Gastroesophageal sphincter (tissue), 4 donors: Measurements from ENCODE around the gene TXK. TPM values are rescaled to one million over a fixed set of nuclear protein-coding genes. Genes with fewer than 3 reads are reported as not detected.

ENCODE experiments used
- ATAC-seq: fragments of 150-250 bp; one replicate; pipeline ENCODE4 v1.9.1; 2016; ENCODE audit warnings: mild to moderate bottlenecking, moderate library complexity
- H3K27ac ChIP-seq, 4 donors: fragments of 200-600 bp; sonication (generic) in 3 of 4; 1 replicate in 3 of 4; 2 replicates in 1 of 4; pipeline ENCODE4 v1.5.1; 2016 to 2019
- H3K27me3 ChIP-seq: fragments of 200-600 bp; sonication (generic); one replicate; pipeline ENCODE4 v1.5.1; 2019
- H3K36me3 ChIP-seq, 2 donors: fragments of 200-600 bp; sonication (generic); one replicate each; pipeline ENCODE4 v1.5.1; 2019; ENCODE audit warnings: control low read depth in 1 of 2
- H3K4me1 ChIP-seq, 3 donors: fragments of 200-600 bp; sonication (generic); 1 replicate in 2 of 3; 2 replicates in 1 of 3; pipeline ENCODE4 v1.5.1; 2016 to 2019; ENCODE audit warnings: control low read depth in 2 of 3
- H3K4me3 ChIP-seq, 2 donors: fragments of 200-600 bp; sonication (generic); one replicate each; pipeline ENCODE4 v1.5.1; 2019; ENCODE audit warnings: mild to moderate bottlenecking in 1 of 2, moderate library complexity in 1 of 2
- H3K9me3 ChIP-seq, 3 donors: fragments of 200-600 bp; sonication (generic); one replicate each; pipeline ENCODE4 v1.5.1; 2017 to 2019; ENCODE audit warnings: control low read depth in 2 of 3
- CTCF ChIP-seq, 4 experiments: fragments of 200-600 bp in 2 of 4; fragments of 450-650 bp in 2 of 4; sonication (generic) in 1 of 4; IDR thresholded peaks; one replicate each; pipeline ENCODE4 v1.5.1; 2017 to 2019; ENCODE audit warnings: antibody characterized with exemption in 4 of 4, mild to moderate bottlenecking in 2 of 4, moderate library complexity in 2 of 4
- EP300 ChIP-seq: sonication (generic); formaldehyde crosslinking; IDR thresholded peaks from one replicate; pipeline ENCODE4 v1.6.1; 2017; ENCODE audit warnings: antibody characterized with exemption, mild to moderate bottlenecking
- POLR2A ChIP-seq, 2 donors: fragments of 450-650 bp; IDR thresholded peaks; one replicate each; pipeline ENCODE4 v1.6.1; 2017; ENCODE audit warnings: antibody characterized with exemption in 2 of 2, mild to moderate bottlenecking in 2 of 2, moderate library complexity in 1 of 2
- POLR2AphosphoS5 ChIP-seq: sonication (generic); formaldehyde crosslinking; IDR thresholded peaks from one replicate; pipeline ENCODE4 v1.6.1; 2017; ENCODE audit warnings: antibody characterized with exemption
- WGBS, 2 donors: methylation state at CpG; one replicate each; pipeline ENCODE4 v1.1.5; 2018; ENCODE audit warnings: low coverage in 1 of 2; 5-methylcytosine and 5-hydroxymethylcytosine counted together
- total RNA-seq, 4 donors: library from RNA; depleted of rRNA; stranded (reverse); fragments of >200 nt; gene quantifications; one replicate each; pipeline ENCODE4 v1.1.0, GENCODE V29; 2016

TXK gene
- total RNA-seq, 4 donors from 2014 or later = 0.32 to 0.81 (median 0.39) TPM; not detected in 1

DNA sequence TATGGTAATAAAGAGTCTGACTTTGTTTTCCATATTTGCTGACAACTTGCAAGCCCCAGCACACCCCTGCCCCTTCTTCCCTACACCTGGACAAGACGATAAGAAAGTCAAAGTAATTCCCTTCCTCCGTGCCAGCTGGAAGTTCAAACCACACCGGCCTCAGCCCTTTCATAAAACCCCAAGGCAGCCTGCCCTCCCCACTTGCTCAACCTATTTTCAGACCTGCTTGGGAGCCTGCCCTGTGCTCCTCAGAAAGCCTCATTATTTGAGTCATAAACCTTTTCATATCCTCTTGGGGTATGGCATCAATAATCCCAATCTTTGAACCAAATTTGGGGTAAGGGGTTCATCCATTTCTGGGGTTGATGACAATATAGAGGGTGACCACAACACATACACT lies 88.0 kb downstream of the TXK start:
- Histone ChIP-seq H3K27ac (no peak overlapping the region), H3K4me1 (no peaks in the 10 kb centered on the region), H3K36me3 (no peaks in the 10 kb centered on the region), H3K4me3 (no peak overlapping the region), H3K9me3 (no peaks in the 10 kb centered on the region), H3K27me3 (peaks cover 34% of the 10 kb centered on the region)
- ATAC-seq = no peak
- 59 to 63% methylated on average over 1 to 3 of the region's 3 CpGs for WGBS, 2 donors
- TF ChIP-seq POLR2A (IDR thresholded peaks at IDR 0.05) (no peak), EP300 (no peak), CTCF (IDR thresholded peaks at IDR 0.05) (no peak)

DNA sequence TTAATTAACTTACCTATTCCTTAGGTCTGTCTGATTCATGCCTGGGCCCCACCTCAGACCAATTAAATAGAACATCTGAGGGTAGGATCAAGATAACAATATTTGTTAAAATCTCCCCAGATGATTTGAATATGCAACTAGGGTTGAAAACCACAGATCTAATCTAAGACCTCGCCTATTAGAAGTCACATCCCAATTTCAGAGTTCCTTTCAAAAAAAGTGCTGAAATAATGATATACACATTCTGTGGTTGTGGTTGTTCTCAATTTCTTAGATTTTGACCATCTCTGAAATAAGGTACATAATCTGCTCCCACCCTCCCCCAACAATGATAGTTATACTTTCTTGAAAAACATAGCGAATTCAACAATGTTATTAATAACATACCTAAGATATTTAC lies 89.8 kb downstream of the TXK start:
- TF ChIP-seq EP300 (no peak), POLR2AphosphoS5 (no peak), POLR2A (IDR thresholded peaks at IDR 0.05) (no peak), CTCF (IDR thresholded peaks at IDR 0.05) (no peak)
- 90 to 94% methylated on average over 2 of the region's 2 CpGs for WGBS, 2 donors
- no peak overlapping the region for H3K4me3 ChIP-seq
- H3K27me3 ChIP-seq = peaks cover 37% of the 10 kb centered on the region
- no peak overlapping the region for H3K27ac ChIP-seq
- no peak for ATAC-seq
- no peaks in the 10 kb centered on the region for H3K4me1 ChIP-seq
- H3K9me3 ChIP-seq = no peaks in the 10 kb centered on the region
- no peaks in the 10 kb centered on the region for H3K36me3 ChIP-seq

DNA sequence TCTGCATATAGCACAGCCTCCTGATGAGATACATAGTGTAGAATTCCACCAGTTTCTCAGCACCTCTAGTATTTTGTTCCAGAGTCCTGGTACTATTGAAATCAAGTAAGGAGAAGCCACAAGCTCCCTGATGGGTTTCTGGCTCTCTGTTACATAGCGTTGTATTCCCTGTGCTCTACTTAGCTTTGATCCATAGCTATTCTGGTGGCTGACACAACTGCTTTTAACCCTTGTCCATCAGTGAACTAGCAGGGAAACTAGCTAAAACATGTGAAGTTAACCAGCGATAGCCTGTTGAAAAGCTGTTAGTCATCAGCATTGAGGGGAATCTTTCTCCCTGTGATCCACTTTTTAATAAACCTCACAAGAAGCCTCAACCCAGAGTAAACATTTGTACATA lies 90.5 kb downstream of the TXK start:
- Histone ChIP-seq H3K4me1 (no peaks in the 10 kb centered on the region), H3K27me3 (peaks cover 37% of the 10 kb centered on the region), H3K9me3 (no peaks in the 10 kb centered on the region), H3K4me3 (no peak overlapping the region), H3K27ac (no peak overlapping the region), H3K36me3 (no peaks in the 10 kb centered on the region)
- 60 to 63% methylated on average over 2 of the region's 2 CpGs for WGBS, 2 donors
- TF ChIP-seq POLR2A (IDR thresholded peaks at IDR 0.05) (no peak), CTCF (IDR thresholded peaks at IDR 0.05) (no peak), POLR2AphosphoS5 (no peak), EP300 (no peak)
- ATAC-seq = no peak

GRCh38 chr4:48042979-48043461 lies 91.0 kb downstream of the TXK start:
- Histone ChIP-seq H3K27me3 (peaks cover 37% of the 10 kb centered on the region), H3K9me3 (no peaks in the 10 kb centered on the region), H3K36me3 (no peaks in the 10 kb centered on the region), H3K4me1 (no peaks in the 10 kb centered on the region), H3K4me3 (no peak overlapping the region), H3K27ac (no peak overlapping the region)
- ATAC-seq = no peak
- WGBS, 2 donors = 45 to 48% methylated on average over 3 of the region's 3 CpGs
- TF ChIP-seq POLR2AphosphoS5 (no peak), CTCF (IDR thresholded peaks at IDR 0.05) (no peak), EP300 (no peak), POLR2A (IDR thresholded peaks at IDR 0.05) (no peak)

DNA sequence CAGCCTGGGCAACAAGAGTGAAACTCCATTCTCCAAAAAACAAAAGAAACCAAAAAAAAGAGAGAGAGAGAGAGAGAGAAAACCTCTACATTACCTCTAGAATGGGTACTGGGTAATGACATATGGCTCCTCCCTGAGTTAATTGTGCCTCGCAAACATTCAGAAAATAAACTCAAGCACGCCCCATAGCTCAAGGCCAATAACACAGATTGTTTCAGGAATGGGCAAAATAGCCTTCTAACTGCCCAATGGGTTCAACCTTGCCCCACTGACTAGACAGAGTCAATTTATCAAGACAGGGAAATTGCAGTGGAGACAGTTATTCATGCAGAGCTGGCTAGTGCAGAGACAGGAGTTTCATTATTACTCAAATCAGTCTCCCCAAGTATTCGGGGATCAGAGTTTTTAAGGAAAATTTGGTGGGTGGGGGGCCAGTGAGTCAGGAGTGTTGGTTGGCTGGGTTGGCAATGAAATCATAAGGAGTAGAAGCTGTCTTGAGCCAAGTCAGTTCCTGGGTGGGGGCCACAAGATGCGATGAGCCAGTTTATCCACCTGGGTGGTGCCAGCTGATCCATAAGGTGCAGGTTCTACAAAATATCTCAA lies 92.4 kb downstream of the TXK start:
- H3K4me3 ChIP-seq = no peak overlapping the region
- WGBS, 2 donors = 77 to 86% methylated on average over 3 to 4 of the region's 4 CpGs
- H3K27me3 ChIP-seq = peaks cover 24% of the 10 kb centered on the region
- no peak overlapping the region for H3K27ac ChIP-seq
- no peaks in the 10 kb centered on the region for H3K36me3 ChIP-seq
- no peak for TF ChIP-seq EP300
- no peak for TF ChIP-seq POLR2A (IDR thresholded peaks at IDR 0.05)
- no peak for TF ChIP-seq POLR2AphosphoS5
- no peak for TF ChIP-seq CTCF (IDR thresholded peaks at IDR 0.05)
- H3K4me1 ChIP-seq = no peaks in the 10 kb centered on the region
- no peaks in the 10 kb centered on the region for H3K9me3 ChIP-seq
- ATAC-seq = no peak
